Astrocyte (in vitro differentiated cells and primary cell): ENCODE results near the gene TRIM7.

Experiments
- CTCF ChIP-seq: IDR thresholded peaks from 2 replicates; pipeline ENCODE4 v1.5.1; 2011; ENCODE audit warnings: low read depth, mild to moderate bottlenecking, inconsistent platforms, low read length, moderate library complexity; ENCODE audit not compliant: insufficient read depth
- EZH2 ChIP-seq: IDR thresholded peaks from 2 replicates; pipeline ENCODE4 v1.6.1; 2012; ENCODE audit warnings: mild to moderate bottlenecking, low read length, inconsistent platforms; ENCODE audit not compliant: insufficient read depth

GRCh38 chr5:181231432-181231831 lies 26.4 kb upstream of the TRIM7 start:
- TF ChIP-seq CTCF (no peak), EZH2 (no peak)
